Measurements from ENCODE around the gene ANO5.

DNA sequence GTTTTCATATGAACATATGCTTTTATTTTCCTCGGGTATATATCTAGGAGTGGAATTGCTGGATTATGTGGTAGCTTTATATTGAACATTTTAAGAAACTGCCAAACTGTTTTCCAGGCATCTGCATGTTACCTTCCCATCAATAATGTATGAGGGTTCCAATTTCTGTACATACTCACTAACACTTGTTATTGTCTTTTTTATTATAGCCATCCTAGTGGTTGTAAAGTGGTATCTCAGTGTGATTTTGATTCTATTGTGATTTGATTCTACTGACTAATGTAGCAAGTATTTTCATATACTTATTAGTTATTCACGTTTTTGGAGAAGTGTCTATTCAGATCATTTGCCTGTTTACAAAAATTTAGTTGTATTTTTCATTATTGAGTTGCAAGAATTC, 2.0 kb downstream of the ANO5 start:
- TF ChIP-seq, protein P1, sequence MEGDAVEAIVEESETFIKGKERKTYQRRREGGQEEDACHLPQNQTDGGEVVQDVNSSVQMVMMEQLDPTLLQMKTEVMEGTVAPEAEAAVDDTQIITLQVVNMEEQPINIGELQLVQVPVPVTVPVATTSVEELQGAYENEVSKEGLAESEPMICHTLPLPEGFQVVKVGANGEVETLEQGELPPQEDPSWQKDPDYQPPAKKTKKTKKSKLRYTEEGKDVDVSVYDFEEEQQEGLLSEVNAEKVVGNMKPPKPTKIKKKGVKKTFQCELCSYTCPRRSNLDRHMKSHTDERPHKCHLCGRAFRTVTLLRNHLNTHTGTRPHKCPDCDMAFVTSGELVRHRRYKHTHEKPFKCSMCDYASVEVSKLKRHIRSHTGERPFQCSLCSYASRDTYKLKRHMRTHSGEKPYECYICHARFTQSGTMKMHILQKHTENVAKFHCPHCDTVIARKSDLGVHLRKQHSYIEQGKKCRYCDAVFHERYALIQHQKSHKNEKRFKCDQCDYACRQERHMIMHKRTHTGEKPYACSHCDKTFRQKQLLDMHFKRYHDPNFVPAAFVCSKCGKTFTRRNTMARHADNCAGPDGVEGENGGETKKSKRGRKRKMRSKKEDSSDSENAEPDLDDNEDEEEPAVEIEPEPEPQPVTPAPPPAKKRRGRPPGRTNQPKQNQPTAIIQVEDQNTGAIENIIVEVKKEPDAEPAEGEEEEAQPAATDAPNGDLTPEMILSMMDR (IDR thresholded peaks at IDR 0.05): no peak
- TF ChIP-seq POLR2A (IDR thresholded peaks at IDR 0.05): no peak
- no peak for TF ChIP-seq EP300 (IDR thresholded peaks at IDR 0.05)
